GM12872 (cell line): ENCODE data around the gene PLEKHO1.
A peak's percentile ranks its signal among the peaks of the same experiment; 100 is the strongest.

Source experiments
- CTCF ChIP-seq: IDR thresholded peaks from 3 replicates; pipeline ENCODE4 v1.5.1; 2011; ENCODE audit warnings: low read depth, mild to moderate bottlenecking, low read length, moderate library complexity; ENCODE audit not compliant: insufficient read depth

The PLEKHO1 gene

GRCh38 chr1:150180474-150180873, 30.8 kb downstream of the PLEKHO1 start:
- no peak for TF ChIP-seq CTCF

- no peak for TF ChIP-seq CTCF
Observed at GRCh38 chr1:150182247-150182646, 32.5 kb downstream of the PLEKHO1 start.

GRCh38 chr1:150183061-150183460, 33.3 kb downstream of the PLEKHO1 start:
- TF ChIP-seq CTCF: no peak

- no peak for TF ChIP-seq CTCF
Observed at GRCh38 chr1:150185481-150185880, 35.8 kb downstream of the PLEKHO1 start.

- peak; percentile 26; the same call in 1 of the 3 replicates for TF ChIP-seq CTCF
Observed at GRCh38 chr1:150186789-150187559, 37.3 kb downstream of the PLEKHO1 start.

- TF ChIP-seq CTCF: no peak
Observed at GRCh38 chr1:150187560-150187931, 37.8 kb downstream of the PLEKHO1 start.

GRCh38 chr1:150192012-150192411, 42.3 kb downstream of the PLEKHO1 start:
- TF ChIP-seq CTCF: no peak
